HFFc6 (cell line): ENCODE measurements around the gene IPO5. TPM values are rescaled to one million over a fixed set of nuclear protein-coding genes. Genes with fewer than 3 reads are reported as not detected.
A peak's percentile ranks its signal among the peaks of the same experiment; 100 is the strongest.
"Not testable (repeated sequence)": the region's sequence is repeated elsewhere in the genome, so short reads cannot be mapped to it uniquely, and the experiment has no call there.

Experiments
- DNase-seq: peaks from one replicate; pipeline ENCODE4 v3.0.0-alpha.2; 2018
- H3K27ac Mint-ChIP-seq: 2 replicates; pipeline ENCODE4 v1.8.0; 2020; ENCODE audit warnings: mild to moderate bottlenecking, mixed read lengths
- H3K27me3 Mint-ChIP-seq: 2 replicates; pipeline ENCODE4 v1.8.0; 2021; ENCODE audit warnings: mild to moderate bottlenecking, moderate library complexity, mixed read lengths; ENCODE audit not compliant: insufficient read depth
- H3K36me3 Mint-ChIP-seq: 2 replicates; pipeline ENCODE4 v1.8.0; 2021; ENCODE audit warnings: low read depth, mixed read lengths
- H3K4me1 Mint-ChIP-seq: 2 replicates; pipeline ENCODE4 v1.8.0; 2020; ENCODE audit warnings: low read depth, mixed read lengths
- H3K4me3 Mint-ChIP-seq: 2 replicates; pipeline ENCODE4 v1.8.0; 2020; ENCODE audit warnings: mild to moderate bottlenecking, moderate library complexity, mixed read lengths
- H3K9me3 Mint-ChIP-seq: 2 replicates; pipeline ENCODE4 v1.8.0; 2020; ENCODE audit warnings: mild to moderate bottlenecking, mixed read lengths
- CTCF ChIP-seq: fragments of 200-600 bp; sonication (generic); IDR thresholded peaks from 2 replicates; pipeline ENCODE4 v1.5.0; 2021; ENCODE audit warnings: antibody characterized with exemption, mild to moderate bottlenecking
- total RNA-seq, 6 experiments: library from RNA; stranded (reverse); fragmentation: NEBNext Ultra II Directional; extraction: Animal tissue kit (Norgen Biotek cat#: 25700); gene quantifications; 2 replicates in 1 of 6; 3 replicates in 5 of 6; pipeline ENCODE4 v1.2.3, GENCODE V29; 2021

The IPO5 gene
- total RNA-seq, 6 experiments from 2014 or later = 183 to 247 (median 222) TPM

GRCh38 chr13:97982286-97982685 lies 28.8 kb downstream of the IPO5 start:
- H3K4me1 Mint-ChIP-seq = peaks cover 56% of the 10 kb centered on the region
- H3K27me3 Mint-ChIP-seq = 0 out of 2 replicates have a peak, but pooled peaks cover 2% of the 10 kb centered on the region
- H3K9me3 Mint-ChIP-seq = no peaks in the 10 kb centered on the region
- H3K36me3 Mint-ChIP-seq = peaks cover 44% of the 10 kb centered on the region
- no peak overlapping the region for H3K4me3 Mint-ChIP-seq
- no peak for TF ChIP-seq CTCF
- DNase-seq = no peak
- H3K27ac Mint-ChIP-seq = peak overlapping the region; percentile 4; the same call in 1 of the 2 replicates

GRCh38 chr13:97986835-97987234 lies 33.4 kb downstream of the IPO5 start:
- Mint-ChIP-seq H3K4me1 (peaks cover 16% of the 10 kb centered on the region), H3K4me3 (no peak overlapping the region), H3K9me3 (no peaks in the 10 kb centered on the region), H3K36me3 (peaks cover 36% of the 10 kb centered on the region), H3K27me3 (0 out of 2 replicates have a peak, but pooled peaks cover 2% of the 10 kb centered on the region), H3K27ac (no peak overlapping the region)
- DNase-seq = no peak
- no peak for TF ChIP-seq CTCF

- DNase-seq = no peak
- no peak overlapping the region for H3K27ac Mint-ChIP-seq
- no peak for TF ChIP-seq CTCF
- H3K4me1 Mint-ChIP-seq = peaks cover 25% of the 10 kb centered on the region
- no peaks in the 10 kb centered on the region; the same call in none of the 2 replicates for H3K27me3 Mint-ChIP-seq
- H3K4me3 Mint-ChIP-seq = no peak overlapping the region
- H3K36me3 Mint-ChIP-seq = peaks cover 33% of the 10 kb centered on the region
- H3K9me3 Mint-ChIP-seq = no peaks in the 10 kb centered on the region
Measured at GRCh38 chr13:97999653-98000052, 46.2 kb downstream of the IPO5 start.

GRCh38 chr13:98004107-98004506 lies 50.6 kb downstream of the IPO5 start:
- Mint-ChIP-seq H3K4me1 (peaks cover 30% of the 10 kb centered on the region), H3K4me3 (peak overlapping the region; percentile 26), H3K36me3 (peaks cover 56% of the 10 kb centered on the region), H3K27ac (peak overlapping the region; percentile 71), H3K9me3 (no peaks in the 10 kb centered on the region), H3K27me3 (no peaks in the 10 kb centered on the region; the same call in none of the 2 replicates)
- peak; percentile 71 for DNase-seq
- no peak for TF ChIP-seq CTCF

GRCh38 chr13:98004997-98005396 lies 51.5 kb downstream of the IPO5 start:
- DNase-seq, H3K9me3 Mint-ChIP-seq: not testable (repeated sequence)
- H3K36me3 Mint-ChIP-seq = peaks cover 56% of the 10 kb centered on the region

GRCh38 chr13:98007001-98007400 lies 53.5 kb downstream of the IPO5 start:
- Mint-ChIP-seq H3K4me1 (peaks cover 30% of the 10 kb centered on the region), H3K9me3 (no peaks in the 10 kb centered on the region), H3K4me3 (no peak overlapping the region), H3K36me3 (peaks cover 65% of the 10 kb centered on the region), H3K27me3 (no peaks in the 10 kb centered on the region; the same call in none of the 2 replicates), H3K27ac (no peak overlapping the region)
- no peak for DNase-seq
- TF ChIP-seq CTCF = no peak

More at GRCh38 chr13:98004997-98005396, 51.5 kb downstream of the IPO5 start:
- H3K4me1 Mint-ChIP-seq = peaks cover 30% of the 10 kb centered on the region
- not testable (repeated sequence) for H3K27me3 Mint-ChIP-seq, H3K27ac Mint-ChIP-seq, H3K4me3 Mint-ChIP-seq
